H9 (cell line): Measurements from ENCODE around the gene POMZP3. TPM values are rescaled to one million over a fixed set of nuclear protein-coding genes. Genes with fewer than 3 reads are reported as not detected.
"Not testable (repeated sequence)": the region's sequence is repeated elsewhere in the genome, so short reads cannot be mapped to it uniquely, and the experiment has no call there.

Source experiments
- DNase-seq: peaks from one replicate; pipeline ENCODE4 v3.0.0-alpha.2; 2017
- H2AFZ ChIP-seq: one replicate; pipeline ENCODE4 v1.6.1; 2013; ENCODE audit warnings: mild to moderate bottlenecking, low read length, control low read depth, moderate library complexity
- H2AK5ac ChIP-seq: 2 replicates; pipeline ENCODE4 v1.6.1; 2013; ENCODE audit warnings: low read length, control low read depth, mixed read lengths; ENCODE audit not compliant: insufficient read length
- H2BK120ac ChIP-seq: one replicate; pipeline ENCODE4 v1.6.1; 2013; ENCODE audit warnings: low read depth, mild to moderate bottlenecking, low read length, control low read depth, inconsistent platforms; ENCODE audit not compliant: poor library complexity, severe bottlenecking
- H2BK12ac ChIP-seq: 2 replicates; pipeline ENCODE4 v1.6.1; 2013; ENCODE audit warnings: low read length, control low read depth, mixed read lengths, low read depth; ENCODE audit not compliant: insufficient read length
- H2BK15ac ChIP-seq: 2 replicates; pipeline ENCODE4 v1.6.1; 2013; ENCODE audit warnings: low read depth, low read length, control low read depth
- H2BK20ac ChIP-seq: one replicate; pipeline ENCODE4 v1.6.1; 2013; ENCODE audit warnings: low read depth, mild to moderate bottlenecking, low read length, control low read depth, inconsistent platforms; ENCODE audit not compliant: poor library complexity, severe bottlenecking
- H2BK5ac ChIP-seq: 2 replicates; pipeline ENCODE4 v1.6.1; 2013; ENCODE audit warnings: low read length, control low read depth, mixed read lengths; ENCODE audit not compliant: insufficient read length
- H3K14ac ChIP-seq: 2 replicates; pipeline ENCODE4 v1.6.1; 2013; ENCODE audit warnings: low read length, control low read depth; ENCODE audit not compliant: insufficient read depth
- H3K18ac ChIP-seq: 2 replicates; pipeline ENCODE4 v1.6.1; 2013; ENCODE audit warnings: low read depth, mild to moderate bottlenecking, mixed read lengths, low read length, control low read depth; ENCODE audit not compliant: insufficient read length
- H3K23ac ChIP-seq: 2 replicates; pipeline ENCODE4 v1.6.1; 2013; ENCODE audit warnings: low read length, control low read depth, mixed read lengths, low read depth; ENCODE audit not compliant: insufficient read length
- H3K23me2 ChIP-seq: 2 replicates; pipeline ENCODE4 v1.6.1; 2013; ENCODE audit warnings: low read depth, mild to moderate bottlenecking, mixed read lengths, low read length, control low read depth; ENCODE audit not compliant: insufficient read length, poor library complexity, severe bottlenecking
- H3K27ac ChIP-seq: 2 replicates; pipeline ENCODE4 v1.5.1; 2013; ENCODE audit warnings: low read length, control low read depth, mixed read lengths, low read depth; ENCODE audit not compliant: insufficient read length
- H3K27me3 ChIP-seq: 2 replicates; pipeline ENCODE4 v1.6.1; 2013; ENCODE audit warnings: low read length, control low read depth, inconsistent platforms; ENCODE audit not compliant: insufficient read depth
- H3K4ac ChIP-seq: 2 replicates; pipeline ENCODE4 v1.6.1; 2013; ENCODE audit warnings: low read depth, mild to moderate bottlenecking, control low read depth, inconsistent platforms, low read length, moderate library complexity
- H3K4me1 ChIP-seq: 2 replicates; pipeline ENCODE4 v1.6.1; 2013; ENCODE audit warnings: low read length, control low read depth, inconsistent platforms; ENCODE audit not compliant: insufficient read depth
- H3K4me2 ChIP-seq: 2 replicates; pipeline ENCODE4 v1.6.1; 2013; ENCODE audit warnings: low read length, control low read depth, mixed read lengths; ENCODE audit not compliant: insufficient read length, insufficient read depth
- H3K56ac ChIP-seq: 2 replicates; pipeline ENCODE4 v1.6.1; 2013; ENCODE audit warnings: low read depth, mild to moderate bottlenecking, mixed read lengths, low read length, control low read depth; ENCODE audit not compliant: insufficient read length
- H3K79me1 ChIP-seq: 2 replicates; pipeline ENCODE4 v1.6.1; 2013; ENCODE audit warnings: low read depth, mild to moderate bottlenecking, moderate library complexity, low read length, control low read depth, inconsistent platforms; ENCODE audit not compliant: insufficient read depth, poor library complexity, severe bottlenecking
- H3K79me2 ChIP-seq: 2 replicates; pipeline ENCODE4 v1.6.1; 2013; ENCODE audit warnings: low read length, control low read depth, inconsistent platforms; ENCODE audit not compliant: insufficient read depth
- H3K9ac ChIP-seq: 2 replicates; pipeline ENCODE4 v1.6.1; 2013; ENCODE audit warnings: low read length, control low read depth, mixed read lengths; ENCODE audit not compliant: insufficient read length; ENCODE audit errors: extremely low read depth
- H3K9me3 ChIP-seq: one replicate; pipeline ENCODE4 v1.6.1; 2013; ENCODE audit warnings: low read depth, low read length, inconsistent platforms; ENCODE audit not compliant: control insufficient read depth
- H3T11ph ChIP-seq: one replicate; pipeline ENCODE4 v1.6.1; 2013; ENCODE audit warnings: mild to moderate bottlenecking, low read length, control low read depth, inconsistent platforms
- H4K20me1 ChIP-seq: one replicate; pipeline ENCODE4 v1.6.1; 2013; ENCODE audit not compliant: control insufficient read depth, insufficient read length, insufficient read depth
- H4K5ac ChIP-seq: 2 replicates; pipeline ENCODE4 v1.6.1; 2013; ENCODE audit warnings: low read depth, mild to moderate bottlenecking, mixed read lengths, low read length, control low read depth; ENCODE audit not compliant: insufficient read length
- H4K8ac ChIP-seq: replicated peaks from 2 replicates; pipeline ENCODE4 v1.6.1; 2013; ENCODE audit warnings: low read length, control low read depth, mixed read lengths, low read depth; ENCODE audit not compliant: insufficient read length
- H4K91ac ChIP-seq: 2 replicates; pipeline ENCODE4 v1.6.1; 2013; ENCODE audit warnings: low read depth, mild to moderate bottlenecking, moderate library complexity, mixed read lengths, low read length, control low read depth; ENCODE audit not compliant: insufficient read length
- H3K27ac Mint-ChIP-seq, 3 experiments: 2 replicates in 2 of 3; 3 replicates in 1 of 3; pipeline ENCODE4 v1.8.0; 2020 to 2021; ENCODE audit warnings: mixed read lengths in 3 of 3, mild to moderate bottlenecking in 1 of 3, moderate library complexity in 1 of 3
- H3K27me3 Mint-ChIP-seq: 2 replicates; pipeline ENCODE4 v1.8.0; 2021; ENCODE audit warnings: low read depth, mild to moderate bottlenecking, moderate library complexity, mixed read lengths
- H3K36me3 Mint-ChIP-seq, 3 experiments: 2 replicates in 2 of 3; 3 replicates in 1 of 3; pipeline ENCODE4 v1.8.0; 2020 to 2021; ENCODE audit warnings: low read depth in 3 of 3, mixed read lengths in 3 of 3; ENCODE audit not compliant: insufficient read depth in 1 of 3
- H3K4me1 Mint-ChIP-seq, 2 experiments: 2 replicates each; pipeline ENCODE4 v1.8.0; 2020; ENCODE audit warnings: mixed read lengths in 2 of 2
- H3K4me3 Mint-ChIP-seq, 2 experiments: 2 replicates in 1 of 2; 3 replicates in 1 of 2; pipeline ENCODE4 v1.8.0; 2020 to 2021; ENCODE audit warnings: mild to moderate bottlenecking in 2 of 2, mixed read lengths in 2 of 2, moderate library complexity in 1 of 2
- H3K9me3 Mint-ChIP-seq, 2 experiments: 2 replicates in 1 of 2; 3 replicates in 1 of 2; pipeline ENCODE4 v1.8.0; 2020; ENCODE audit warnings: mild to moderate bottlenecking in 2 of 2, mixed read lengths in 2 of 2, moderate library complexity in 1 of 2
- WGBS: extraction: QIAGEN DNeasy Blood & Tissue Kit; methylation state at CpG from one replicate; pipeline ENCODE4 v1.1.7; 2013; ENCODE audit warnings: missing lambda C conversion rate, low lambda C conversion rate, mixed read lengths; ENCODE audit not compliant: insufficient read length; ENCODE audit errors: extremely low coverage; 5-methylcytosine and 5-hydroxymethylcytosine counted together
- total RNA-seq: library from RNA; stranded (reverse); gene quantifications from 2 replicates; pipeline ENCODE4 v1.2.1, GENCODE V29; 2021

The POMZP3 gene
- total RNA-seq, 1 experiment from 2014 or later, result 8.5 TPM

GRCh38 chr7:76612232-76612631 lies 14.8 kb downstream of the POMZP3 start:
- H4K91ac ChIP-seq, H3K27ac Mint-ChIP-seq, H3K27me3 ChIP-seq, H3K4ac ChIP-seq, H3K27ac ChIP-seq, H3K4me1 Mint-ChIP-seq, H3K79me2 ChIP-seq, H3K9me3 ChIP-seq, H3T11ph ChIP-seq, H4K8ac ChIP-seq, DNase-seq, H4K5ac ChIP-seq, H3K4me1 ChIP-seq, H3K18ac ChIP-seq, H3K14ac ChIP-seq, H2BK12ac ChIP-seq, H2BK15ac ChIP-seq, H3K56ac ChIP-seq, H3K23ac ChIP-seq, H3K79me1 ChIP-seq, H3K4me2 ChIP-seq, H3K27me3 Mint-ChIP-seq, H2BK120ac ChIP-seq, H3K23me2 ChIP-seq, H3K36me3 Mint-ChIP-seq, H2BK5ac ChIP-seq, H2BK20ac ChIP-seq, H3K9me3 Mint-ChIP-seq, H3K4me3 Mint-ChIP-seq, H2AFZ ChIP-seq, H2AK5ac ChIP-seq, H4K20me1 ChIP-seq, H3K9ac ChIP-seq: not testable (repeated sequence)
- no CpG with 5 or more reads among the region's 3 CpGs for WGBS

- H3K4me3 Mint-ChIP-seq, H3K4me2 ChIP-seq, H3K18ac ChIP-seq, H3T11ph ChIP-seq, H3K23me2 ChIP-seq, H2BK15ac ChIP-seq, H4K20me1 ChIP-seq, H4K5ac ChIP-seq, DNase-seq, H2BK12ac ChIP-seq, H3K14ac ChIP-seq, H3K9ac ChIP-seq, H3K23ac ChIP-seq, H3K79me1 ChIP-seq, H4K91ac ChIP-seq, H3K27ac ChIP-seq, H3K9me3 Mint-ChIP-seq, H3K56ac ChIP-seq, H2BK120ac ChIP-seq, H3K27me3 Mint-ChIP-seq, H2AK5ac ChIP-seq, H3K4me1 Mint-ChIP-seq, H3K27ac Mint-ChIP-seq, H3K79me2 ChIP-seq, H3K9me3 ChIP-seq, H2BK5ac ChIP-seq, H3K4ac ChIP-seq, H4K8ac ChIP-seq, H2BK20ac ChIP-seq, H3K27me3 ChIP-seq, H2AFZ ChIP-seq, H3K36me3 Mint-ChIP-seq, H3K4me1 ChIP-seq: not testable (repeated sequence)
- no CpG with 5 or more reads among the region's 10 CpGs for WGBS
Observed at GRCh38 chr7:76609864-76610263, 17.2 kb downstream of the POMZP3 start.
